HCT116 (cell line): ENCODE results near the gene KHDC1L.

Experiments used
- EGR1 ChIP-seq: IDR thresholded peaks from 2 replicates; pipeline ENCODE4 v1.6.1; 2012; ENCODE audit warnings: low read depth
- EZH2 ChIP-seq: fragments of 200-600 bp; sonication (generic); IDR thresholded peaks from 2 replicates; pipeline ENCODE4 v1.6.1; 2017; ENCODE audit warnings: antibody characterized with exemption, mixed run types
- EZH2phosphoT487 ChIP-seq: fragments of 200-600 bp; IDR thresholded peaks from 2 replicates; pipeline ENCODE4 v1.6.1; 2018; ENCODE audit warnings: antibody characterized with exemption, borderline replicate concordance
- MAX ChIP-seq: IDR thresholded peaks from 2 replicates; pipeline ENCODE4 v1.6.1; 2012
- REST ChIP-seq: IDR thresholded peaks from 2 replicates; pipeline ENCODE4 v1.6.1; 2012; ENCODE audit warnings: low read depth
- SIN3A ChIP-seq: IDR thresholded peaks from 2 replicates; pipeline ENCODE4 v1.6.1; 2012; ENCODE audit warnings: low read depth

GRCh38 chr6:73250016-73250415 lies 24.7 kb upstream of the KHDC1L start:
- TF ChIP-seq EZH2phosphoT487 (no peak), MAX (no peak), EGR1 (no peak), SIN3A (no peak), REST (no peak), EZH2 (no peak)
